22Rv1 (cell line): ENCODE data around the gene GPR143.

Source experiments
- H3K27ac ChIP-seq: fragments of 450-650 bp; 2 replicates; pipeline ENCODE4 v1.5.1; 2017
- CTCF ChIP-seq: fragments of 450-650 bp; IDR thresholded peaks from 2 replicates; pipeline ENCODE4 v1.5.1; 2017; ENCODE audit warnings: mild to moderate bottlenecking
- ZFX ChIP-seq: fragments of 450-650 bp; IDR thresholded peaks from 2 replicates; pipeline ENCODE4 v1.6.1; 2017; ENCODE audit warnings: antibody characterized with exemption, borderline replicate concordance

The GPR143 gene

GRCh38 chrX:9728261-9728660 lies 37.4 kb downstream of the GPR143 start:
- TF ChIP-seq CTCF (no peak), ZFX (no peak)
- H3K27ac ChIP-seq = no peak overlapping the region

GRCh38 chrX:9724711-9725110 lies 40.9 kb downstream of the GPR143 start:
- no peak overlapping the region for H3K27ac ChIP-seq
- TF ChIP-seq CTCF = no peak
- TF ChIP-seq ZFX = no peak

GRCh38 chrX:9717376-9717775 lies 48.3 kb downstream of the GPR143 start:
- no peak for TF ChIP-seq CTCF
- no peak for TF ChIP-seq ZFX
- H3K27ac ChIP-seq = no peak overlapping the region

- H3K27ac ChIP-seq = no peak overlapping the region
- TF ChIP-seq CTCF (no peak), ZFX (no peak)
These were observed 55.3 kb downstream of the GPR143 start for GRCh38 chrX:9710332-9710731.

GRCh38 chrX:9708923-9709553 lies 56.6 kb downstream of the GPR143 start:
- TF ChIP-seq ZFX (no peak), CTCF (peak; percentile 85)
- no peak overlapping the region for H3K27ac ChIP-seq

GRCh38 chrX:9708086-9708485 lies 57.6 kb downstream of the GPR143 start:
- no peak for TF ChIP-seq ZFX
- no peak for TF ChIP-seq CTCF
- no peak overlapping the region for H3K27ac ChIP-seq

GRCh38 chrX:9707306-9708033 lies 58.2 kb downstream of the GPR143 start:
- no peak for TF ChIP-seq ZFX
- TF ChIP-seq CTCF = no peak
- H3K27ac ChIP-seq = no peak overlapping the region
